ENCODE results near the gene KRTAP10-4.
"Not testable (repeated sequence)": the region's sequence is repeated elsewhere in the genome, so short reads cannot be mapped to it uniquely, and the experiment has no call there.

The KRTAP10-4 gene

DNA sequence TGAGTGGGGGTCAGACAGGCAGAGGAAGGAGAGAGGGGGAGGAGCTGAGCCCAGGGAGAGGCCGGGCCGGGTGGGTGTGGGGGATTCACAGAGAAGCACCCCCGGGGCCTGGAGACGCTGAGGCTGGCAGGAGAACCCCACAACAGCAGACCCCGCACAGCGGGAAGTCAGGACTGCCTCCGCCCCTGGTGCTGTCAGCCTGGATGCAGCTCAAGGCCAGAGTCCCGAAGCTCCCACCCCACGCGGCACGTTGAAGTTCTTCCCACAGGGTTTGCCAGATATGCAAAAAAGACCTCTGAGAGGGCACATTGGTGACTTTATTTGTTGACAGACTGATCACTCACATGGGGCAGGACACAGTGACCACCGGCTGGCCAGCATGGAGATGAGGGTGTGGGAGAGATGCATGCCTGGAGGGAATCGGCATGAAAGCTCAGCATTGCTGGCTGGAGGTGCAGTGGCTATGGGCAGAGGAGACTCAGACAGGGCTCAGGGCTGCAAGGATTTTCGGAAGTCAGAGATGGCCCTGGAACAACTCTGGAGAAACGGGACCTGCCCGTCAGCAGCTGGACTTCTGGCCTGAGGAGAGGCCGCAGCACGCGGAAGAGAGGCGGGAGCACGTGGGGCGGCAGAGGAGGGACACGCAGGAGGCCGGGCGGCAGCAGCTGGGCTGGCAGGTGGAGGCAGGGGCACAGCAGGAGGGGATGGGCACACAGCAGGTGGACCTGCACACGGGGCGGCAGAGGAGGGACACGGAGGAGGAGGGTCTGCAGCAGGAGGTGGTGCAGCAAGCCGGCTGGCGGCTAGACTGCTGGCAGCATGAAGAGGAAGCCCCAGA, 15.8 kb upstream of the KRTAP10-4 start:
- no peak for DNase-seq (ENCODE audit: low read depth)

DNA sequence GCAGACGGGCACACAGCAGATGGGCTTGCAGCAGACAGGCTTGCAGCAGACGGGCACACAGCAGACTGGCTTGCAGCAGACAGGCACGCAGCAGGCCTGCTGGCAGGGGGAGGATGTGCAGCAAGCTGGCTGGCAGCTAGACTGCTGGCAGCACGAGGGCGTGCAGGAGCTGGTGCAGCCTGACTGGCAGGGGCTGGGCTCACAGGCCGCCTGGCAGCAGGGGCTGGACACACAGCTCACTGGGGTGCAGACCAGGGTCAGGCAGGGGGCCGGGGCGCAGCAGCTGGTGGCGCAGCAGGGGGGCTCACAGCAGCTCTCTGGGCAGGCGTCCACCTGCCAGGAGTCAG, 15.2 kb upstream of the KRTAP10-4 start:
- DNase-seq (ENCODE audit: low read depth): not testable (repeated sequence)

DNA sequence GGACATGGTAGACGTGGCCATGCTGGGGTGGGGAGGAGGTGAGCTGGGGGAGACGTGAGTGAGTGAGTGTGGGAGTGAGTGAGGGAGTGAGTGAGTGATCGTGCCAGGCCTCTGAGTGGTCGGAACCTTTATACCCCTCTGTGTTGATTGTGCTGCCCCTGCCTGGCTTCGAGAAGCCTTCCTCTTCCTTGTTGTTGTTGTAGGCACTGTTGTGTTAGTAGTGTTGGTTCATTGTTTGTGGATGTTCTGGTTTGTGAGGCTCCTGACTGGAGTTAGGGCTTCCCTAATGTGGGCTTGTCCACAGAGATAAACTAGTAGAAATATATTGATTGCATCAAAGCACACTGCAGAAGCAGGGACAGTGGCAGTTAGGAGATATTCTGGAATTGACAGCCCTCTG, 14.8 kb upstream of the KRTAP10-4 start, which contains the start of gene KRTAP10-3:
TSS of gene KRTAP10-3 (minus strand) at position 101 of the 400 bp plus-strand sequence. CDS start at position 21, 80 bp downstream.
- DNase-seq (ENCODE audit: low read depth): no peak

DNA sequence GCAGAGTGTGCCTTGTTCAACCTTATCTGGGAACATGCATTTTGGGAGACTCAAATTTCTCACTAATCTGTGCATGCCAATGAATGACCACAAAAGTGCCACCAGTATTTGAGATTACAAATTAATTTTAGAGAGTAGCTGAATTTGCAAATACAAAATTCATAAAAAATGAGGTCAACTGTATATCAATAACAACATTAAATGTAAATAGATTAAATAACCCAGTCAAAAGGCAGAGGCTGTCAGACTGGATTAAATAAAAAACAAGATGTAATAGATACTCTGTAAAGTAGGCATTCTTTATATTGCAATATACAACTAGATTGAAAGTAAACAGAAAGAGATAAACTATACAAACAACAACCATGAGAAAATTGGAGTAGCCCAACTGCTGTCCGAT, 9.4 kb upstream of the KRTAP10-4 start:
- DNase-seq (ENCODE audit: low read depth): no peak

DNA sequence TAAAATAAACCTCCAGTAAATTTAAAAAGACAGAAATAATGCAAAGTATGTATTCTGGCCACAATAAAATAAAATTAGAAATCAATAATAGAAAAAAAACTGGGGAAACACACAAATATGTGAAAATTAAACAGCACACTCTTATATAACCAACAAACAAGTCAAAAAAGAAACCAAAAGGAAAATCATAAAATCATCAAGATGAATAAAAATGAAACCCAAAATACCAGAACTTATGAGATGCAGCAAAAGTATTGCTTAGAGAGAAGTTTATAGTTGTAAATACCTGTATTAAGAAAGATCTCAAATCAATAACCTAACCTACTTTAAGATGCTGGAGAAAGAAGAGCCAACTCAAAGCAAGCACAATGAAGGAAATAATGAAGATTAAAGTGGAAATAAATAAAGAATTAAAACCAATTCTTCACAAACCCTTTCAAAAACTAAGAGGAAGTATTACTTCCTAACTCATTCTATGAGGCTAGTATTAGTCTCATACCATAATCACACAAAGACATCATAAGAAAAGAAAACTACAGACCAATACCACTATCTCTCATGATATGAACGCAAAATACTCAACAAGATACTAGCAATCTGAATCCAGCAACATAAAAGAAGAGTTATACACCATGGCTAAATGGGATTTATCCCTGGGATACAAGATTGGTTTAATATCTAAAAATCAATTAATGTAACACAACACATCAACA, 8.5 kb upstream of the KRTAP10-4 start:
- DNase-seq (ENCODE audit: low read depth): no peak

DNA sequence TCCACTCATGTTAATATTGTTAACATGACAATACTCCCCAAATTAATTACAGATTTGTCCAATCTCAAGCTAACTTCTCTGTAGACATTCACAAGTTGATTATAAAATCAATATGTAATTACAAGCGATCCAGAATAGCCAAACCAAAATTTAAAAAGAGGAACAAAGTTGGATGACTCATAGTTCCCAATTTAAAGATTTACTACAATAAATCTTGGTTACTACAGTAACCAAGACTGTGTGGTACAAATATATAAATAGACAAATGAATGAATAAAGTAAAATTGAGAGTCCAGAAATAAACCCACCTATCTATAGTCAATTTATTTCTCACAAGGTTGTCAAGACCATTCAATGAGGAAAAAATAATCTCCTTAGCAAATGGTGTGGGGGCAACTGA, 7.1 kb upstream of the KRTAP10-4 start:
- DNase-seq (ENCODE audit: low read depth): no peak

DNA sequence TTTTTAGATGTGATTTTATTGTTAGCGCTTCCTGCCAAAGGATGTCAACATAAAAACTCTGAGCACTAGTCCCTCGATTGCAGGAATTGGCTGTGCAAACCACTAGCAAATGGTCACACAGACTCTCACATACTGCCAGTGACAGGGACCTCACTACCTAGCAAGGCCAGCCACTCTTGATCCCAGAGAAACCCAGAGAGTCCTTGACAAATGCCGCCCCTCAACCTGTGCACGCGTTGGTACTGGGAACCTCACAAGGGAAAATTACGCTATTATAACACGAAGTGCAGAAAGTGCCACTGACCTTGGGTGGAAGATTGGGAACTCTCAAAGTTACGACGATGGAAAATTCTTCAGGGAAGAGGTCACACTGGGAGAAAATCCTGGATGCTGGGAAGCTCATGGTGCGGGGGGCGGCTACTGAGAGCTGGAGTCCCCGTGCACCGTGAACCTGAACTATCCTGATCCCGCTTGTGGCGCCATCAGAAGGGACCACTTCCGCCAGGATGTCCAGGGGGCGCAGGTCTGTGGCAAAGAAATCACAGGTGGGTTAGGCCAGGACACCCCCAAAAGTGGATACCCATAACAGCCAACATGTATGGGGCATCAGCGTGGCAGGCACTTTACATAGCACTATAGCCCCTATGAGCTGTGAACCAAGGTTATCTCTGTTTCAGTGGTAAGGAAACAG, 5.9 kb upstream of the KRTAP10-4 start:
- DNase-seq (ENCODE audit: low read depth): no peak

DNA sequence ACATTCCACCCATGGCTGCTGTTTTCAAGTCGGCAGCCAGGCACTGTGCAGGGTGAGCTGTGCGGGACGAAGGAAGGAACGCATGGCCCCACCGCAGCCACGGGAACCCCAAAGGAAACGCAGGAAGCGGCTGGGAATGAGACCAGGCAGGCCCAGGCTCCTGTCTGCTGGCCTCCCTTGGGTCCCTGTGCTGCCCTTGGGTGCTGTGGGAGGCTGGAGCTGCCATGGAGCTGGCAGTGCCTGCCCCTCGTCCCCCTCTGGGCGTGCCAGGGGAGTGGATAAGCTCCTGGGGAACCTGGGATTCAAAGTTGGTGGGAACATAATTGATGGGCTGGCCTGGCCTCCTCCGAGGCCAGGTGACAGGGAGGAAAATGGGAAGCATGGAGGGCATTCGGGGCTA, 5.3 kb upstream of the KRTAP10-4 start:
- no peak for DNase-seq (ENCODE audit: low read depth)

DNA sequence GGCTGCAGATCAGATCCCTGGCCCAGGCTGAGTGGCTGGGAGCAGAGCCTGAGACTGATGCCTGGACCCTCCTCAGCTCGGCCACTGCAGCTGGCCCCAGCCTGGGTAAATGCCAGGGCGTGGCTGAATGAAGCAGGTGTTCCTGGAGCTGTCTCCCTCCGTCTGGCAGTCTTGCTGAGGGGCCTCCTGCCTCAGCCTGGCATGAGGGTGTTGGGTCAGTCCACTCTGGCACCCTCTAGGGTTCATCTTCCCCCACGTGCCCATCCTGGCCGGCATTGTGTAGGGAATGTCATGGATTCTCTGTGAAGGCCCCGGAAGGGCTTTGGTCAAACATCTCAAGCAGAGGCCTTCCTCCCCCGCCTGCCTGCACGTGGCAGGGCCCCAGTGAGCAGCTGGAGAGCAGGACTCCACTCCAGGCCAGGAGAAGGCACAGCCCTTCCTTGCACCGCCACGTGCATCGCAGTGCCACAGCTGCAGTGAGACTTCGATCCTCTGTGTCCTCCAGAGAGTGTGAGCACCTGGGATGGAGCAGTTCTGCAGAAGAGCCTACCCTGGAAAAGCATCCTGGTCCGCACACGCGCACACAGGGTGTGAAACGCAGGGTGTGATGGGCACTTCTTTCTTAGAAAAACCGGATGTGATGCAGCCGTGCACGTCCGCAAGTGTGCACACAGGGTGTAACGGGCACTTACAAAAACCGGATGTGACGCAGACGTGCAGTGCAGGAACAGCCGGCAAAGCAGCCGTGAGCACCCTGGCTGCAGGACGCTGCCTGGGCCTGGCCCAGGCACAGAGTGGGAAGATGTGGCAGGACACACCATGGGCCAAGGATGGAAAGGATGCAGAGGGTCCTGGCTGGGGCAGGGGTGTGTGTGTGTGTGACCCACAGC, 4.6 kb upstream of the KRTAP10-4 start:
- DNase-seq (ENCODE audit: low read depth): no peak

DNA sequence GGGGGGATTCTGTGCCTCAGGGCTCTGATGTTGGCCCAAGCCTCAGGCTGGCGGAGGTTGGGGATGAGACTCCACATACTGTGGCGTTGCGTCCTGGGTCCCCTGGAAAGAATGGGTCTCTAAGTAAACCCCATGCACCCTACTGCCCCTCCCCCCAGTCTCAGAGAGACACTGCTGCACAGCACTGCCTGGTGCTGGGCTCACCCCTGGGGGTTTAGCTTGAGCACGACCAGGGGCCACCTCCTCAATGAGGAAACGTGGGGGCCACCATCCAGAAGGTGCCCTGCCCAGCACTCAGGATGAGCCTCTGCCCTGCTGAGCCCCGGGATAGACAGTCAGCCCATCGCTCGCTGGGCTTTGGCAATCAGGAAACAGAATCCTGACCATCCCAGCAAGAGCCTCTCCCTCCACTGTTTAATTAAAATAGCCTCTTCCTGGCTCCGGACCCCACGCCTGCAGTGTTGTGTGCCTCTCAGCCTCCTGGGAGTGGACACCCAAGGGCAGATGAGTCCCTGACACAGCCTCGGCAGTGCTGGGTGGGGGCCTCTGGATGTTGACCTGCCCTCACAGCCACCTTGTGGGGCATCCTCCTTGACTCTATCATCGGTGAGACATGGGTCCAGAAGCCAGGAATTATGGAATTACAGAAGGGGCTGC, 3.5 kb upstream of the KRTAP10-4 start:
- no peak for DNase-seq (ENCODE audit: low read depth)

DNA sequence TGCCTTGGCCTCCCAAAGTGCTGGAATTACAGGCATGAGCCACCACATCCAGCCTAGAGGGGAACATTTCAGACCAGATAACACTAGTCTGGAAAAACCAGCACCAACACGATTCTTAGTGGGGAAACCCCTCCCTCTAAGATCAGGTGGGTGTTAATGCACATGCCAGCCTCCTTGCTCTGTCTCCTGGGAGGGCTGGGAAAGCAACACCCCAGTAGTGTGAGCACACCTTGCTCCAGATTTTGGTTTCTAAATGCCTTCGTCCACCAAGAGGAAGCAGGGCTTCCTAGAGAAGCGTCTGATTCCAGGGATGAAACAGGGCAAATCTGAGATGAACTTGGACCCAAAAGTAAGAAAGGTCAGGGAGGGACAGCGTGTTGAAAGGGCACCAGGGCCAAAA, 2.2 kb upstream of the KRTAP10-4 start:
- DNase-seq (ENCODE audit: low read depth): no peak

DNA sequence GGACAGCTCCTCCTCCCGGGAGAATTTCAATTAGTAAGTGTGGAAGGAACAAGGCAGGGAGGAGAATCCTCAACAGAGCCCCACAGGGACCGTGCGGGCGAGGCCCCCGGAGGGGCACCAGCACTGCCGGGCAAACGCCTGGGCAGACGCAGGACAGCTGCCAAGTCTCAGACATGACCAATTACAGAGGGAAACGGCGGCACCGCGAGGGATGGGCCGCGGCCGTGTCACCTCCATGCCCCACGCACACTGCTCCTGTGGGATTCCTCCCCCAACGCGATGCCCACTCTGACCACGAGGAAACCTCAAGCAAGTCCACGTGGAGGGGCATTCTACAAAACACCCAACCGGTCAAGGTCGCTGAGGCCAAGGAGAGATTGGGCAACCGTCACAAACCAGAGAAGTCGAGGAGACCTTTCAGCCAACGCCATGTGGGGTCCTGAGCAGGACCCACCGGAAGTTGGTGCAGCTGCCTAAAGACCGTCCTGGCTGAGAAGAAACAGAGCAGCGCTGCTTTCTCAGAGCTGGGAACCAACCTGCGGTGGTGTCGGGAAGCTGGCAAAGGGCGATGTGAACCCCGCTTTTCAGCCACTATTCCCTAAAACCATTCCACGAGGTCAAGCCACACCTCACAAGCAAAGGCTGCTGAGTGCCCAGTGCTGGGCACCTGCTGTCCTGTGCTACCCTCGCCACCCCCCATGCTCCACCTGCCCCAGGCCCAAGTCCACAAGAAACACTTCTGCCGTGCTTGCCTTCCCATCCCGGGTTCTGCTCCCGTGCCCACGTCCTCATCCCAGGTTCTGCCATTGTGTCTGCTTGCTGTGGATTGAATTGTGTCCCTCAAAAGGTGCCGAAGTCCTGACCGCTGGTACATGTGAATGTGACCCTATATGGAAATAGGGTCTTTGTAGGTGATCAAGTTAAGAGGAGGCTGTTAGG, 1.4 kb upstream of the KRTAP10-4 start:
- DNase-seq (ENCODE audit: low read depth): no peak

DNA sequence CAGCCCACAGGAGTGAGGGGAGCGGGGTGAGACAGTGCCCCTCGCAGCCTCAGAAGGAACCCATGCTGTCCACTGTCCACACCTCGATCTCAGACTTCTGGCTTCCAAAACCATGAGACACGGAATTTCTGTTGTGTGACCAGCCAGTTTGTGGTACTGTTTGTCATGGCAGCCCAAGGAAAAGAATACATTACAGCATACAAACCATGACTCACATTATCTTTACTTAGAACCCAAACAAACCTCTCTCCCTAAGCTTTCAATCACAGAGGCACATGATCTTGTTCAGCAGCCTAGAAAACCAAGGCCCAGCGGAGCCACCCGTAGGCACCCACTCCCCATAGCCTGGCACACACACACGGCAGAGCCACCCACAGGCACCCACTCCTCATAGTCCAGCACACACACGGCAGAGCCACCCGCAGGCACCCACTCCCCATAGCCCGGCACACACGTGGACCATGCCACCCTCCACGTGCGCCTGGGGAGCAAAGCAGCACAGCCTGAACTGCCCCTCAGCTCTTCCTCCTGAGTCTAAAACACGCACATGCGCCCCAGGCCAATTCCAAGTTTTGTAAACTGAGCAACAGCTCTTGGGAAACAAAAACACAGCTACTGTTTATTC, 458 bp upstream of the KRTAP10-4 start:
- DNase-seq (ENCODE audit: low read depth): no peak

DNA sequence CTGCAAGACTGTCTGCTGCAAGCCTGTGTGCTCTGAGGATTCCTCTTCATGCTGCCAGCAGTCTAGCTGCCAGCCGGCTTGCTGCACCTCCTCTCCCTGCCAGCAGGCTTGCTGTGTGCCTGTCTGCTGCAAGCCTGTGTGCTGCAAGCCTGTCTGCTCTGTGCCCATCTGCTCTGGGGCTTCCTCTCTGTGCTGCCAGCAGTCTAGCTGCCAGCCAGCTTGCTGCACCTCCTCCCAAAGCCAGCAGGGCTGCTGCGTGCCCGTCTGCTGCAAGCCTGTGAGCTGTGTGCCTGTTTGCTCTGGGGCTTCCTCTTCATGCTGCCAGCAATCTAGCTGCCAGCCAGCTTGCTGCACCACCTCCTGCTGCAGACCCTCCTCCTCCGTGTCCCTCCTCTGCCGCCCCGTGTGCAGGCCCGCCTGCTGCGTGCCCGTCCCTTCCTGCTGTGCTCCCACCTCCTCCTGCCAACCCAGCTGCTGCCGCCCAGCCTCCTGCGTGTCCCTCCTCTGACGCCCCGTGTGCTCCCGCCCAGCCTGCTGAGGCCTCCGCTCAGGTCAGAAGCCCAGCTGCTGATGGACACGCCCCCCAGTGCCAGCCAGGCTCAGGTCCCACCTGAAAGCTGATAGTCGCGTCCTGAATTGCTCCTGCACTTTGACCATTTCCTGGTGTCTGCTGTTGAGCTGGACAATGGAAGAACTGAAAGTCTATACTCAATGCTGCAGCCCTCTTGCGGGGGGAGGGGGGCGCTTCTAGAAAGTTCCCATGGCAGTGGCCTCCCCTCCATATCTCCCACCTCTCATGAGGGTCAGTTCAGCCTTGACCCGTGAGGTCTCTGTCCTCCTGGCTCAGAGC, 1.2 kb downstream of the KRTAP10-4 start:
- no peak for DNase-seq (ENCODE audit: low read depth)

DNA sequence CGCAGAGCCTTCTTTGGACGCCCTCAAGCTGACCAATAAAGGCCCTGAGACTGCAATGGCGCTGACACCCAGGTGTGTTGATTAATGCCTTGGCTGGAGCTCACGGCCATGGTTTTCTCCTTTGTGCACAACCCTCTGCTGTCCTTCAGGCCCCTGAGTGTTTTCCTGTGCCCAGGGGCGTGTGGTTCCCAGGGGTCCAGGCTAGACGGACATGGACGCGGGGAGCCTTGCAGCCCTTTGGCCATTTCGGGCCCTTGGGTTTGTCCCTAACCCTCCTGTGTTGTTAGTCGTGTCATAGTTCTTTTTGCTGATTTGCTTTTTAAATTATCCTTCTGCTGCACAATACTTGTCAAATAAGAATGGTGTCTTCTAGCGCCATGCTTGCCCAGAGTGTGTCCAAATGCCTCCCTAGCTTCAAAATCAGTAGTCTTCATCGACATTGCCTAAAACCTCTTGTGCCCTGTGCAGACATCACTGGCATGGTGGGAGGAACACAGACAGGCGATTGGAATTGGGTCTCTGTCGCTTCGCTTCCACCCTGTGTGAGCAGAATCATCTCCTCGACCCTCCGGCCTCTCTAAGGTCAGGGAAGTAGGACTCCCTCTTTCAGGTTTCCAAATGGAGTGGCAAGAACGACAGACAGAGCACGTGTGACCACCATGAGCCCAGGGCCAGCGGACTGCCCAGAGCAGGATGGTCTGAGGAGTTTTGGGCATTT, 1.9 kb downstream of the KRTAP10-4 start:
- no peak for DNase-seq (ENCODE audit: low read depth)

DNA sequence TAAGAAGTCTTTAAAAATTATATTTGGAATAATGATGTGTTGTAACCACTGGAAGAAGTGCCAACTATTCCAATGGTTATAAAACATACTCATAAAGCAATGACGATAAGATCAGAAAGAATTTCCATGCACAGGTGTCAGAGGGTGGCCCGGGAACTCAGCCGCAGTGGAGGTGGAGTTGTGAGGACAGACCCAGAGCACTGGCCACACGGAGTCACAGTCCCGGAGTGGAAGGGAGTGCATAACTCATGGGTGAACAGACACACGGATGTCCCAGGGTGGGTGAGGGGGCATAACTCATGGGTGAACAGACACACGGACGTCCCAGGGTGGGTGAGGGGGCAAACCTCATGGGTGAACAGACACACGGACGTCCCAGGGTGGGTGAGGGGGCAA, 2.5 kb downstream of the KRTAP10-4 start:
- no peak for DNase-seq (ENCODE audit: low read depth)

DNA sequence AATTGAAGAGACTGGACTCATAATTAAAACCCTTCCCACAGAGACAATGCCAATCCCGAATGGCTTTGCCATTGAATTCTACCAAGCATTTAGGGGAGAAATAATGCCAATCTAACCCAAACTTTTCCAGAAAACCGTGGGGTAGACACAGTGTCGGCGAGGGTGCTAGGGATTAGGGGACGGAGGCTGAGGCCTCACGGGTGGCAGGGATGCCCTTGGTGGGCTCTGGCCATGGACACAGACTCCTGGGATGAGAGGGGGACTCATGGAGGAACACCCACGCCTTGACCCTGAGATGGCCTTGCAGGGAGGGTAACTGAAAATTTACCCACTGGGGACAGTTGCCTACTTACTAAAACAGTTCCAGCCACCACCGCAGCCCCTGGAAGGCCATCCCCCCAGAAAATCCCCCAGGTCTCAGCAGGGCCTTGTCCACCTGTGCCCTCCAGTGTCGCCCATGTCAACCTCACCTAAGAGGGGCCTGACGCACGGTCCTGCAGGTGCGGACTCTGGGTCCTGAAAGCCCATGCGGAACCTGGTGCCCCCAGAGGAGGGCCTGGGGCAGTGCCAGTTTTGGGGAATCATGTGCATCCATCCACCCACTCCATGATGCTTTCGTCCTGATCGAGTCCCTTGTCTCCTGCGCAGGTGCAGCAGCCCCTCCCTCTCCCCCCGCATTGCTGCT, 5.0 kb downstream of the KRTAP10-4 start:
- DNase-seq (ENCODE audit: low read depth): no peak

Data from amniotic epithelial cell (primary cell).